Activated CD4-positive, alpha-beta T cell treated with anti-CD3 and anti-CD28 coated beads for 36 hours (primary cell): ENCODE results near the gene LTN1. TPM values are rescaled to one million over a fixed set of nuclear protein-coding genes. Genes with fewer than 3 reads are reported as not detected.
"Not testable (repeated sequence)": the region's sequence is repeated elsewhere in the genome, so short reads cannot be mapped to it uniquely, and the experiment has no call there.

Experiments used
- ATAC-seq: fragments of 200-7000 bp; cut with Tn5 transposase; one replicate; pipeline ENCODE4 v1.10.0; 2021; ENCODE audit warnings: mild to moderate bottlenecking, moderate library complexity
- CTCF ChIA-PET: fragments of 350-600 bp; sonication (Branson Sonifier 250); formaldehyde crosslinking; loops from one replicate; lab custom pipeline; 2021; ENCODE audit warnings: antibody characterized with exemption; lab: Charles Lee
- POLR2A ChIA-PET: fragments of 350-600 bp; sonication (Branson Sonifier 250); formaldehyde crosslinking; loops from one replicate; lab custom pipeline; 2021; ENCODE audit warnings: antibody characterized with exemption, inconsistent platforms; lab: Charles Lee
- DNase-seq: peaks from one replicate; pipeline ENCODE4 v3.0.0-alpha.2; 2020
- H3K27ac Mint-ChIP-seq: one replicate; pipeline ENCODE4 v1.8.0; 2021; ENCODE audit warnings: mixed read lengths
- H3K27me3 Mint-ChIP-seq: one replicate; pipeline ENCODE4 v1.8.0; 2021; ENCODE audit warnings: mixed read lengths
- H3K36me3 Mint-ChIP-seq: one replicate; pipeline ENCODE4 v1.8.0; 2021; ENCODE audit warnings: low read depth, mixed read lengths
- H3K4me1 Mint-ChIP-seq: one replicate; pipeline ENCODE4 v1.8.0; 2021; ENCODE audit warnings: mixed read lengths
- H3K4me3 Mint-ChIP-seq: one replicate; pipeline ENCODE4 v1.8.0; 2021; ENCODE audit warnings: mild to moderate bottlenecking, moderate library complexity, mixed read lengths
- H3K9me3 Mint-ChIP-seq: one replicate; pipeline ENCODE4 v1.8.0; 2021; ENCODE audit warnings: low read depth, mixed read lengths
- intact Hi-C, 2 experiments: fragments of 100-400 bp; cut with DNase I in 1 of 2; cut with micrococcal nuclease in 1 of 2; formaldehyde crosslinking; loops; one replicate each; pipeline versions ENCODE4 v1.14.2 to v1.15.1; 2022 to 2024; cut with DNase I, micrococcal nuclease
- total RNA-seq, 2 experiments: library from RNA; stranded (reverse); gene quantifications; one replicate each; pipeline ENCODE4 v1.2.3, GENCODE V29; 2021

Gene LTN1
- total RNA-seq, 2 experiments from 2014 or later, result 26.6 to 29.4 TPM

- intact Hi-C loops, result loop anchor here (5.0 to 10.0 kb wide), 2 partner anchors 137 to 185 kb away; a partner anchor contains a TSS
- Mint-ChIP-seq H3K9me3 (no peaks in the 10 kb centered on the region), H3K36me3 (peaks cover 12% of the 10 kb centered on the region), H3K27me3 (no peaks in the 10 kb centered on the region), H3K4me3 (no peak overlapping the region), H3K27ac (peak overlapping the region; percentile 58), H3K4me1 (peaks cover 50% of the 10 kb centered on the region)
- ATAC-seq, result no peak
- DNase-seq, result peak; percentile 38
- CTCF ChIA-PET, result interaction anchor here (0.9 to 3.0 kb wide), 5 partner anchors 14 to 52 kb away, joined by 3 to 13 read pairs (median 4); partner anchors contain the start of gene LTN1
- POLR2A ChIA-PET, result interaction anchor here (0.5 to 1.9 kb wide), 4 partner anchors 19 to 30 kb away, joined by 3 to 9 read pairs (median 5); partner anchors contain the start of gene LTN1
These were observed 29.5 kb upstream of the LTN1 start for GRCh38 chr21:29022166-29022565.

DNA sequence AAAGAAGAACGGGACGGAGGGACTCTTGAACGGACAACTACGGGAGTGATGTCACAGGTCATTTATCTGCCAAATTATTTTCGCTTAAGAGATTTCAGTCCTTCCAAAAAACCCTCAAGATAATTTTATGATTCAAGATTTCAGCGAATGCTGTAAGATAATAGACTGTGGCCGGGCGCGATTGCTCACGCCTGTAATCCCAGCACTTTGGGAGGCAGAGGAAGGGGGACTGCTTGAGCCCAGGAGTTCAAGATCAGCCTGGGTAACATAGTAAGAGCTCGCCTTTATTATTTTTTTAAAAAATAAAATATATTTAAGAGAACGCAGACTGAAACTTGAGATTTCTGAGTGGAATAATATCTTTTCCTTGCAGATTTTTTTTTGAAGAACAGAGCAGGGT is 25.9 kb upstream of the LTN1 start:
- no peaks in the 10 kb centered on the region for H3K9me3 Mint-ChIP-seq
- CTCF ChIA-PET, result interaction anchor here (0.6 to 1.1 kb wide), 5 partner anchors 16 to 1215 kb away, joined by 3 to 5 read pairs (median 3); no protein-coding TSS in a partner anchor
- ATAC-seq, result no peak

DNA sequence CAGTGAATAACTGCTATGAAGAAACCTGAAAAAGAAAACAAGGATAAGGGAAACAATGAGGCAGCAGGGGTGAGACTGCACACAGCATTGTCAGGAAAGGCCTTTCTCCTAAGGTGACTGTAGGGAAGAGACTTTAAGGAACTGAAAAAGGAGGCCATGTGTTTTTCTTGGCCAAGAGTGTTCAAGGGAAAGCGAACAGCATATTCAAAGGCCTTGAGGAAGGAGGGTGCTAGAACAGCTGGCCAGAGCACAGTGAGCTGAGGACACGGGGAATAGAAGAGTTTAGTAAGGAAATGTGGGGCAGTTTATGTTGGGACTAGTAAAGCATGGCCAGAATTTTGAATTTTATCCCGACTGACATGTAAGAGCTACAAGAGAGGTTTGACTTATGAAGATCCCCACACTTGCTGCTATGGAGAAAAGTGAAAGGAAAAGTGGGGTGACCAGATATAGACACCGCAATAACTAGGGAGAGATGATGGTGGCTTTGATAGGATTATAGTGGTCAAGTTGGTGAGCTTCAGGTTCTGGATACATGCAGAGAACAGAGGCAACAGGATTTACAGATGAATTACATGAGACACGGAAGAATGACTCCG is 25.1 kb upstream of the LTN1 start:
- Mint-ChIP-seq H3K4me1 (peaks cover 30% of the 10 kb centered on the region), H3K27me3 (no peaks in the 10 kb centered on the region), H3K4me3 (peak overlapping the region; percentile 80), H3K27ac (peak overlapping the region; percentile 52), H3K9me3 (no peaks in the 10 kb centered on the region), H3K36me3 (peaks cover 7% of the 10 kb centered on the region)
- no peak for ATAC-seq
- intact Hi-C loops, result loop anchor here in 1 of 2 experiments (5.0 kb wide), 1 partner anchor 215 kb away; no protein-coding TSS in a partner anchor
- POLR2A ChIA-PET, result interaction anchor here (0.5 kb wide), 1 partner anchor 10 kb away, joined by 3 read pairs; no protein-coding TSS in a partner anchor
- DNase-seq, result no peak
- CTCF ChIA-PET, result interaction anchor here (0.6 to 1.1 kb wide), 3 partner anchors 15 to 45 kb away, joined by 3 to 5 read pairs (median 3); no protein-coding TSS in a partner anchor

More for the DNA sequence above, 25.9 kb upstream of the LTN1 start:
- intact Hi-C loops, result loop anchor here in 1 of 2 experiments (5.0 kb wide), 1 partner anchor 214 kb away; no protein-coding TSS in a partner anchor
- Mint-ChIP-seq H3K27me3 (no peaks in the 10 kb centered on the region), H3K4me3 (peak overlapping the region; percentile 80), H3K4me1 (peaks cover 34% of the 10 kb centered on the region), H3K36me3 (peaks cover 7% of the 10 kb centered on the region), H3K27ac (peak overlapping the region; percentile 93)
- peak; percentile 19 for DNase-seq
- POLR2A ChIA-PET, result interaction anchor here (0.6 to 1.1 kb wide), 4 partner anchors 13 to 135 kb away, joined by 3 to 5 read pairs (median 4); partner anchors contain the start of gene LTN1

DNA sequence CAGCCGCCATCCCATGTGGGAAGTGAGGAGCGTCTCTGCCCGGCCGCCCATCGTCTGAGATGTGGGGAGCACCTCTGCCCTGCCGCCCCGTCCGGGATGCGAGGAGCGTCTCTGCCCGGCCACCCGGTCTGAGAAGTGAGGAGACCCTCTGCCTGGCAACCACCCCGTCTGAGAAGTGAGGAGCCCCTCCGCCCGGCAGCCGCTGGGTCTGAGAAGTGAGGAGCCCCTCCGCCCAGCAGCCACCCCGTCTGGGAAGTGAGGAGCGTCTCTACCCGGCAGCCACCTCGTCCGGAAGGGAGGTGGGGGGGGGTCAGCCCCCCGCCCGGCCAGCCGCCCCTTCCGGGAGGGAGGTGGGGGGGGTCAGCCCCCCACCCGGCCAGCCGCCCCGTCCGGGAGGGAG is 18.6 kb upstream of the LTN1 start:
- H3K36me3 Mint-ChIP-seq, H3K9me3 Mint-ChIP-seq, H3K4me3 Mint-ChIP-seq, CTCF ChIA-PET, intact Hi-C loops, H3K27me3 Mint-ChIP-seq, DNase-seq, ATAC-seq, H3K27ac Mint-ChIP-seq, H3K4me1 Mint-ChIP-seq, POLR2A ChIA-PET: not testable (repeated sequence)

DNA sequence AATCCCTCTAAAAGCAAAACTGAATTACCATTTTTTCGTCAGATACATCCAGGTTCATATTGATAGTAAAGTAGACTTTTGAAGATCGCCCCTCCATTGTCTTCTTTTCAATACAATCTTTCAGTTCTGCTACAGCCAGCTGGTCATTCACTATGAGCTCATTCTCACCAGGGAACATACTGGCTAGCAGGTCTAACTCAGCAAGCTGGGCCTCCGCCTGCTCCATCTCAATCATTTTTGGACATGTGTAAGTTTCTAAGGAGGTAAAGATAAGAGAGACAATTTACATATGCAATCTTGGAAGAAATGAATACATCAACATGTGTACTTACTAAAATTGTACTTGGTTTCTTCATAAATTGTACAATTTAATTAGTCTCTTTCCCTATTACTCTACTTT is 15.7 kb upstream of the LTN1 start:
- Mint-ChIP-seq H3K9me3 (no peaks in the 10 kb centered on the region), H3K4me1 (no peaks in the 10 kb centered on the region), H3K27me3 (no peaks in the 10 kb centered on the region), H3K4me3 (no peak overlapping the region), H3K36me3 (peaks cover 11% of the 10 kb centered on the region), H3K27ac (no peak overlapping the region)
- intact Hi-C loops, result no loop called here
- DNase-seq (no peak), ATAC-seq (no peak)
- ChIA-PET POLR2A (no interaction called here), CTCF (interaction anchor here (0.8 to 1.0 kb wide), 2 partner anchors 13 to 58 kb away, joined by 3 read pairs; no protein-coding TSS in a partner anchor)

DNA sequence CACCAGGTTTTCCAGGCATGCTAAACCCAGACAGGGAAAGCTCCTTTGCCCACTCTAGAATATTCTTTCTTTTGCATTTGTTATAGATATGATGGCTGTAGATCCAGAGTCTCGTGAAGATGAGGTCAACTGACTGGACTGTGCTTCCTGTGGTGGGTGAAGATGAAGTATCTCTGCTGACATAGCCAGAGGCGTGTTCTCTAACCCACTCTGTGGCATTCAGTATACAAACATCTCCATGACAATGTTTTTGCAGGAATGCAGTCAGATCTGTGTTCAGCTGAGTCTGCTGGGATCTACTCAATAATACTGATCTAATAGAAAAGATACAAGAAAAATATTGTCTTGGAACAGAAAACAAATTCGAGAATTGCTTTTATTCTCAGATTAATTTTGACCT is 15.1 kb upstream of the LTN1 start:
- CTCF ChIA-PET, result interaction anchor here (0.8 kb wide), 1 partner anchor 14 kb away, joined by 3 read pairs; no protein-coding TSS in a partner anchor
- ATAC-seq (no peak), DNase-seq (no peak)
- no peak overlapping the region for H3K4me3 Mint-ChIP-seq
- intact Hi-C loops, result no loop called here
- H3K4me1 Mint-ChIP-seq, result no peaks in the 10 kb centered on the region
- no peaks in the 10 kb centered on the region for H3K27me3 Mint-ChIP-seq
- H3K27ac Mint-ChIP-seq, result no peak overlapping the region
- POLR2A ChIA-PET, result no interaction called here
- peaks cover 11% of the 10 kb centered on the region for H3K36me3 Mint-ChIP-seq
- H3K9me3 Mint-ChIP-seq, result no peaks in the 10 kb centered on the region

GRCh38 chr21:29007135-29007534 is 14.5 kb upstream of the LTN1 start:
- intact Hi-C loops, result no loop called here
- Mint-ChIP-seq H3K9me3 (no peaks in the 10 kb centered on the region), H3K27me3 (no peaks in the 10 kb centered on the region), H3K36me3 (peaks cover 11% of the 10 kb centered on the region), H3K4me1 (peaks cover 1% of the 10 kb centered on the region), H3K4me3 (no peak overlapping the region), H3K27ac (peak overlapping the region; percentile 42)
- ChIA-PET CTCF (no interaction called here), POLR2A (no interaction called here)
- no peak for DNase-seq
- no peak for ATAC-seq

- H3K4me3 Mint-ChIP-seq, result no peak overlapping the region
- H3K27ac Mint-ChIP-seq, result no peak overlapping the region
- intact Hi-C loops, result no loop called here
- ChIA-PET POLR2A (interaction anchor here (0.7 to 1.3 kb wide), 2 partner anchors 13 to 67 kb away, joined by 3 to 5 read pairs; partner anchors contain the start of gene RWDD2B), CTCF (interaction anchor here (0.7 to 1.0 kb wide), 2 partner anchors 16 to 21 kb away, joined by 4 read pairs; no protein-coding TSS in a partner anchor)
- no peaks in the 10 kb centered on the region for H3K9me3 Mint-ChIP-seq
- H3K4me1 Mint-ChIP-seq, result peaks cover 1% of the 10 kb centered on the region
- peaks cover 11% of the 10 kb centered on the region for H3K36me3 Mint-ChIP-seq
- DNase-seq (no peak), ATAC-seq (no peak)
- H3K27me3 Mint-ChIP-seq, result no peaks in the 10 kb centered on the region
These were observed 13.0 kb upstream of the LTN1 start for GRCh38 chr21:29005696-29006095.

DNA sequence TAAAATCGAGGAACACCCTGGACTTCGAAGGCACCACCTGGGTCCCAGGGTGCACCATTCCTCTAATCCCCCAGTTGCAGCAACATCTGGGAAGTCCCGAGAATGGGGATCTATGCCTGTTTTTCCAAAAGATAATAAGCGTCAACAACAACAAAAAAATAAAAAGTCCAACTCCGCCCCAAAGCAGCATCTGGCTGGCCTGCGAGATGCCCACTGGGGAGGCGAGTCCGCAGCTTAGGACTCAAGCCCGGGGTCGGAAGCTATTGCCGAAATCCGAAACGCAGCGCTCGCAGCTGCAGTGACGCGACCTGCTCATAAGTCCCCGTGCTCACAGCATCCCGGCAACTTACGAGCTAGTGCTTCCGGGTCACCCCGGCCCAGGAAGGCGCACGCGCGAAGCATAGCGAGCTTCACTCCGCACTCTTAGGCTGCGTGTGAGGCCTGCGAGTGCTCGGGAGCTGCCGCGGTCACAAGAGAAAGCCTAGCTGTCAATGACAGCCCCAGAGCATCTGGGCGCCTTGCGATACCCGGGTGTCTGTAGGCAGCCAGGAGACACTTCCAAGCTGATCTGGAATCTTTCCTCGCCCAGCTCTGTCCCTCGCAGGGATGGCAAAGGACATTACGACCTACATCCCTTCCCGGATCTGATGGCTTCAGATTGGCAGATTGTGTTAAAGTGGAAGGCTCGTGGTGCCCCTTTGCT is 9.9 kb upstream of the LTN1 start:
- ChIA-PET POLR2A (interaction anchor here (0.5 to 1.3 kb wide), 10 partner anchors 10 to 75 kb away, joined by 3 to 33 read pairs (median 6); partner anchors contain the start of genes CCT8, LTN1, RWDD2B and USP16), CTCF (interaction anchor here (0.8 to 1.1 kb wide), 6 partner anchors 10 to 64 kb away, joined by 3 to 7 read pairs (median 4); partner anchors contain the start of genes LTN1, RWDD2B and USP16)
- peak; percentile 97 for DNase-seq
- peaks cover 1% of the 10 kb centered on the region for H3K4me1 Mint-ChIP-seq
- peaks cover 11% of the 10 kb centered on the region for H3K36me3 Mint-ChIP-seq
- intact Hi-C loops, result loop anchor here (1.0 kb wide), 5 partner anchors 9 to 71 kb away; partner anchors contain the start of genes CCT8 (in 2 of the 2), RWDD2B (in 2 of the 2), USP16 (in 2 of the 2) and LTN1 (in 1 of the 2)
- ATAC-seq, result peak; percentile 100
- no peaks in the 10 kb centered on the region for H3K9me3 Mint-ChIP-seq
- peak overlapping the region; percentile 97 for H3K27ac Mint-ChIP-seq
- no peaks in the 10 kb centered on the region for H3K27me3 Mint-ChIP-seq
- H3K4me3 Mint-ChIP-seq, result peak overlapping the region; percentile 88

- peaks cover 40% of the 10 kb centered on the region for H3K4me1 Mint-ChIP-seq
- ATAC-seq, result peak; percentile 0
- H3K4me3 Mint-ChIP-seq, result peak overlapping the region; percentile 83
- POLR2A ChIA-PET, result interaction anchor here (1.0 to 2.1 kb wide), 6 partner anchors 9 to 80 kb away, joined by 4 to 33 read pairs (median 7); partner anchors contain the start of genes CCT8, RWDD2B and USP16
- CTCF ChIA-PET, result interaction anchor here (0.7 to 1.9 kb wide), 4 partner anchors 9 to 83 kb away, joined by 3 to 13 read pairs (median 4); partner anchors contain the start of gene USP16
- intact Hi-C loops, result loop anchor here (1.0 to 5.0 kb wide), 6 partner anchors 9 to 379 kb away; partner anchors contain the start of gene CCT8 (in 2 of the 2)
- H3K27me3 Mint-ChIP-seq, result no peaks in the 10 kb centered on the region
- no peak for DNase-seq
- H3K9me3 Mint-ChIP-seq, result no peaks in the 10 kb centered on the region
- peak overlapping the region; percentile 90 for H3K27ac Mint-ChIP-seq
- peaks cover 13% of the 10 kb centered on the region for H3K36me3 Mint-ChIP-seq
These were observed 584 bp upstream of the LTN1 start for GRCh38 chr21:28993293-28993629.
